GM13976 (cell line): ENCODE measurements around the gene PUS1.

Experiments used
- DNase-seq: peaks from one replicate; pipeline ENCODE4 v3.0.0; 2012; ENCODE audit warnings: low spot score
- in situ Hi-C: fragments of 300-500 bp; cut with MboI; formaldehyde crosslinking; loops from one replicate; pipeline ENCODE4 v1.12.0; 2022; ENCODE audit warnings: low sequenced_read_pairs, mixed read lengths, inconsistent platforms; ENCODE audit not compliant: unreplicated experiment
- TF ChIP-seq, protein P1 (sequence below): IDR thresholded peaks from 2 replicates; pipeline ENCODE4 v1.5.1; 2012; ENCODE audit warnings: borderline replicate concordance, mild to moderate bottlenecking; ENCODE audit not compliant: insufficient read depth; ENCODE audit errors: extremely low read depth, missing control alignments, control extremely low read depth

Gene PUS1

DNA sequence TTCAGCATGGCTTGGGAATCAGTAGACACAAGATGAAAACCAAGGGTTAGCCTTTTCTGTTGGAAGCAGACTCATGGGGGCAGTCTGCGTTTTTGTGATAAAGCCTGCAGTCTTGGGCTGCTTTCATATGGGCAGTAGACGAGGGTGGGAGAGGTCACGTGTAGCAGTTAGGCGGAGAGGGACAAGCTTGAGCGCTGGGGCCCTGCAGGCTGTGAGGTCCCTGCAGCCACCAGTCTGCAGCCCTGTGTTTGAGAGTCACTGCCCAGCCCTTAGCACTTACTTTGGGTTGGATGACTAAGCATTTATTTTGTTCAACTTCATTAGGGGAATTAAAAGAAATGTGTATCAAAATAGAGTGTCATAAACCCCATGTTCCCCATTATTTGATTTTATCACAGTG is 57.8 kb downstream of the PUS1 start:
- TF ChIP-seq, protein P1, sequence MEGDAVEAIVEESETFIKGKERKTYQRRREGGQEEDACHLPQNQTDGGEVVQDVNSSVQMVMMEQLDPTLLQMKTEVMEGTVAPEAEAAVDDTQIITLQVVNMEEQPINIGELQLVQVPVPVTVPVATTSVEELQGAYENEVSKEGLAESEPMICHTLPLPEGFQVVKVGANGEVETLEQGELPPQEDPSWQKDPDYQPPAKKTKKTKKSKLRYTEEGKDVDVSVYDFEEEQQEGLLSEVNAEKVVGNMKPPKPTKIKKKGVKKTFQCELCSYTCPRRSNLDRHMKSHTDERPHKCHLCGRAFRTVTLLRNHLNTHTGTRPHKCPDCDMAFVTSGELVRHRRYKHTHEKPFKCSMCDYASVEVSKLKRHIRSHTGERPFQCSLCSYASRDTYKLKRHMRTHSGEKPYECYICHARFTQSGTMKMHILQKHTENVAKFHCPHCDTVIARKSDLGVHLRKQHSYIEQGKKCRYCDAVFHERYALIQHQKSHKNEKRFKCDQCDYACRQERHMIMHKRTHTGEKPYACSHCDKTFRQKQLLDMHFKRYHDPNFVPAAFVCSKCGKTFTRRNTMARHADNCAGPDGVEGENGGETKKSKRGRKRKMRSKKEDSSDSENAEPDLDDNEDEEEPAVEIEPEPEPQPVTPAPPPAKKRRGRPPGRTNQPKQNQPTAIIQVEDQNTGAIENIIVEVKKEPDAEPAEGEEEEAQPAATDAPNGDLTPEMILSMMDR: no peak

DNA sequence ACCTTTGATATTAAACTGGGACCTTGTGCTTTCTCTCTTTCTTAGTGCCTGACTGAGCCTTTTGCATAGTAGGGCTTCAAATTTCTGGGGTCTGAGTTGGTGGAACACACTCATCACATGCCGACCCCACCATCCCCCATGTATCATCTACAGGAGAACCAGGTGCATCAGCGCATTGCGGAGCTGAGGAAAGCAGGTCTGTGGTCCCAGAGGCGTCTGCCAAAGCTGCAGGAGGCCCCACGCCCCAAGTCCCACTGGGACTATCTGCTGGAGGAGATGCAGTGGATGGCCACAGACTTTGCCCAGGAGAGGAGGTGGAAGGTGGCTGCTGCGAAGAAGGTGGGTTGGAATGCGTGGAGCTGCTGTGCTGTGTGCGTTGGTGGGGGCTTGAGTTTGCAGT is 58.5 kb downstream of the PUS1 start:
- DNase-seq: no peak
- TF ChIP-seq, protein P1: no peak
- in situ Hi-C loops: no loop called here

More for the DNA sequence above, 57.8 kb downstream of the PUS1 start:
- DNase-seq: no peak
- in situ Hi-C loops: no loop called here

DNA sequence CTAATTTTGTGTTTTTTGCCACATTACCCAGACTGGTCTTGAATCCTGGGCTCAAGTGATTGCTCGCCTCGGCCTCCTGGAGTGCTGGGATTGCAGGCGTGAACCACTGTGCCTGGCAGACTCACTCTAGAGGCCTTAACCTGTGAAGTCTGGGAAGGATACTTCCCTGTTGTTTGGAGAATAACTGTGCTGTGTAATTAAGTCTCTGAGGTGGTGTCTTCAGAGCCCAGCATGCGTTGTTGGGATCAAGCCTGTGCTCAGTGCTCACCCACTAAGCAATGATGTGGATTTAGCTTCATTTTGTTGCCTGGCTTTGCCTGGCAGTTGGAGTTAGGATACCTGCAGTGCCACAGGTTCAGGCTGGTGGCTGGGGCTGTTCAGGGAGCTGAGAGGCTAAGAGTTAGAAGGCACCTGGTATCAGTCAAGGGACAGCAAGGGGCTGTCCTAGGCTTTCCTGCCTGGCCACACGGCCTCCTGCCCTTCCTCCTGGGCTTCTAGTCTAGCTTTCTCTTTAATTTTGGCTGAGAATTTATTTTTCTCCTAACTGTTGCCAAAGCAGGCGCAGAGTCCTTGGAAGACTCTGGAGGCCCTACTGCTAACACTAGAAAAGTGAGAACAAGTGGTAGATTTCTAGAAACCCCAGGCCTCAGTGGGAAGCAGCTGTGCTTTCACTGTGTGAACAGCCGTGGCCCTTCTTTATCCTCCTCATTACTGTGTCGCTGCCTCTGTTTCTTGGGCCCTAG is 59.1 kb downstream of the PUS1 start:
- TF ChIP-seq, protein P1: no peak
- in situ Hi-C loops: no loop called here
- DNase-seq: no peak

DNA sequence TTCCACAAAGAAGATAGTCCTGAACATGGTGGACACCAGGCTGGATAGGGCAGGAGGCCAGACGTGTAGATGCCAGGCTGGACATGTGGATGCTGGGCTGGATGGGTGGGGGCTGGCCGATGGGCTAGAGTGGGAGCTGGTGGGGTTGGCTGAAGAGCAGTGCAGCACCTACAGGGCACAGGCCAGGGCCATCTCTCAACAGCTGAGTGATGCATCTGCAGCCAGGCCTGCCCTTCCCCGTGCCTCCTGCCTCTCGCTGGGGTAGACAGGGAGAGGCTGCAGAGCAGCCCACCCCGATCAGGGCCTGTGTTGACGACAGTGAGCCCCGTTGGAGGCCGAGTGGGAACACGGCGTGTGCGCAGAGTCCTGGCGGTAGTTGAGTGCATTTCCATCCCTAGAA is 59.9 kb downstream of the PUS1 start:
- no peak for DNase-seq
- in situ Hi-C loops: no loop called here
- TF ChIP-seq, protein P1: no peak

DNA sequence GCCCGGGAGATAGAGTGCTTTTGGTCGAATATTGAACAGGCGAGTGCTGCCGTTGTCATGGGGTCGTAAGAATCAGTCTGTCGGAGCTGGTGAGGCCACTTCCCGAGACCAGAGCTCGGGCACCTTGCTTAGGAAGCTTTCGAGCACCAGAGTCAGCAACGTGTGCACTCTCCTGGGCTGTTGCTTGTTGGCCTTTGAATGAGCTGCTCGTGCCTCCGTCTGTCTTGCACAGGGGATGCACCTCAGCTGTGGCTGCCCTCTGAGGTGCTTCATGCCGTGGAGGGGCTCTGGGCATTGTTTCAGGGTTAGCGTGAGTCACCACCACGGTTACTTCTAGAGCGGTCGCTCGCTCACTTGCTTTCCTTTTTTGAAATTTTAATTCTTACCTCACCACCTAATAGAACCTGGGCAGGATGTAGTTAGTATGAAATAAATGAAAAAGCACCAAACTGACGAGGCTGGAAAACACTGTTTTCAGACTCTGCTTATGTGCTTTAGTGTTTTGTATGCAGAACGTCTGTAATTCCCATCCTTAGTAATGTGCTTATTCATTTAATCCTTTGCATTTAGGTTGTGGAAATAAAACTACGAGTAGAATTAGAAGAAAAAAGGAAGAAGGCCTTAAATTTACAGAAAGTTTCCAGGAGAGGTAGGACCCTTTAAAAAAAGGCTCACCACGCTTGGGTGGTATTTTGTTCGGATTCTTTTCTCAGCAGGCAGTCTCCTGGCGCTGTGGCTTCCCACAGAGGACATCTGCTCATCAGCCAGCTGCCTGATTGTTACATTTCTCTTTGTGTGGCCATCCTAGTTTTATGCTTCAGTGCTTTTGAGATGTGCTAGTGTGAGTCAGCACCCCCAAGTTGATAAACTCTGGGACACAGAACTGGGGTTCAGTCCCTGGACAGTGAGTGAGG is 61.2 kb downstream of the PUS1 start:
- TF ChIP-seq, protein P1: no peak
- in situ Hi-C loops: no loop called here
- no peak for DNase-seq

DNA sequence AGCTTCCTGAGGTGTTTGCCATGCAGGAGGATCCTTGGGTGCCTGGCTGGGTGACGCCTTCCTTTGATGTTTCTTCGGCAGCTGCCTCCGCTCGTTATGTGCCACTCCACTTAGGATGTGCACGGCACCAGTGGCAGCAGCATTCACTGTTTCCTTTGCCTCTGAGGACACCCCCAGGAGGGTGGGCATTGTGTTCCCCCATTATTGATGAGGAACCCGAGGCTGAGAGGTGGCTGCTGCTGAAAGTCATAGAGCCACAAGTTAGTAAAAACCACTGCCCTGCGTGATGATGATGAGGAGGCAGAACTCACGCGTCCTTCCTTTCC is 61.9 kb downstream of the PUS1 start:
- TF ChIP-seq, protein P1: no peak
- DNase-seq: no peak
- in situ Hi-C loops: no loop called here
